Measurements from ENCODE around the gene ADGRV1.
"Not testable (repeated sequence)": the region's sequence is repeated elsewhere in the genome, so short reads cannot be mapped to it uniquely, and the experiment has no call there.

ADGRV1 gene

DNA sequence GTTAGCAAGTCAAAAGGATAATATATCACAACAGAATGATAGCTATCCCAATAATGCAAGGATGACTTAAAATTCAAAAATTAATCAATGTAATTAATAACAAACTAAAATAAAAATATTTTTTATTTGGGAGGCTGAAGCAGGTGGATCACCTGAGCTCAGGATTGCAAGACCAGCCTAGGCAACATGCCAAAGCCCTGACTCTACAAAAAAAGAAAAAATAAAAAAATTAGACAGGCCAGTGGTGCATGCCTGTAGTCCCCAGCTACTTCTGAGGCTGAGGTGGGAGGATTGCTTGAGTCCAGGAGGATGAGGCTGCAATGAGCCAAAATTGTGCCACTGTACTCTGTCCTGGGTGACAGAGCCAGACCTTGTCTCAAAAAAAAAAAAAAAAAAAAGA lies 399.3 kb downstream of the ADGRV1 start:
- no peak for DNase-seq

- no peak for DNase-seq
Observed at GRCh38 chr5:90959262-90959661, 400.7 kb downstream of the ADGRV1 start.

- DNase-seq: no peak
Observed at GRCh38 chr5:90962481-90962880, 403.9 kb downstream of the ADGRV1 start.

GRCh38 chr5:90965110-90965685 lies 406.6 kb downstream of the ADGRV1 start:
- no peak for DNase-seq

- no peak for DNase-seq
Observed at GRCh38 chr5:90967443-90967842, 408.8 kb downstream of the ADGRV1 start.

DNA sequence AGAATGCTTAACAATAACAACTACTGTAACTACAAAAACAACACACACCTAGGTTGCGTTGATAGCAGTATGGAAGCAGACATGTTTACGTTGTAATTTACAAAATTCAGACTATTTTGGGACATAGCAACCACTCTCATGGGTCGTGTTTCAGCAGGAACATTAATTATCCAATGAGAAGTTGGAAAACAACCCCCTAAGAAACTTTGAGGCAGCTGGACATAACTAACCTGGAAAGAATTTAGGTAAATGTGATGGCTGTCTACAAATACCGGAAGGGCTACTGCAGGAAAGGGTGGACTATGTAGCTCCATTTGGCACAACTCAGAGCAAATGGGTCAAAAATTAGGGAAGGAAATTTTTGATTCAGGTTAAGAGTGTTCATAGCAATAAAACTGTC lies 409.3 kb downstream of the ADGRV1 start:
- DNase-seq: no peak

GRCh38 chr5:90968319-90968718 lies 409.7 kb downstream of the ADGRV1 start:
- DNase-seq: no peak

DNA sequence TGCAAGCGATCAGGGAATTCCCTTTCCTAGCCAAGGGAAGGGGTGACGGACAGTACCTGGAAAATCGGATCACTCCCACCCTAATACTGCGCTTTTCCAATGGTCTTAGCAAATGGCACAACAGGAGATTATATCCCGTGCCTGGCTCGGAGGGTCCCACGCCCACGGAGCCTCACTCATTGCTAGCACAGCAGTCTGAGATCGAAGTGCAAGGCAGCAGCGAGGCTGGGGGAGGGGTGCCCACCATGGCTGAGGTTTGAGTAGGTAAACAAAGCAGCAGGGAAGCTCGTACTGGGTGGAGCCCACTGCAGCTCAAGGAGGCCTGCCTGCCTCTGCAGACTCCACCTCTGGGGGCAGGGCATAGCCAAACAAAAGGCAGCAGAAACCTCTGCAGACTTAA lies 411.3 kb downstream of the ADGRV1 start:
- not testable (repeated sequence) for DNase-seq

DNA sequence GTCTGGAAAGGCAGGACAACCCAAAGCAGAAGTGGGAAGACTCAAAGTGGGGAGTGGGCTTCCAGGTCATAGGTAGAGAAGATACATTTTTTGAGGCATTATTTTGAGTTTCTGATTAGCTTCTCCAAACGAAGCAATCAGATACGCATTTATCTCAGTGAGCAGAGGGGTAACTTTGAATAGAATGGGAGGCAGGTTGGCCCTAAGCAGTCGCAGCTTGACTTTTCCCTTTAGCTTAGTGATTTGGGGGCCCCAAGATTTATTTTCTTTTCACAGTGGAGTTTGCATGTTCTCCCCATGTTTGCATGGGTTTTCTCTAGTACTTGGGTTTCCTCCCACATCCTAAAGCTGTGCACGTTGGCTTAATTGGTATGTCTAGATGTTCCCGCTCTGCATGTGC lies 422.6 kb downstream of the ADGRV1 start:
- DNase-seq: no peak

DNA sequence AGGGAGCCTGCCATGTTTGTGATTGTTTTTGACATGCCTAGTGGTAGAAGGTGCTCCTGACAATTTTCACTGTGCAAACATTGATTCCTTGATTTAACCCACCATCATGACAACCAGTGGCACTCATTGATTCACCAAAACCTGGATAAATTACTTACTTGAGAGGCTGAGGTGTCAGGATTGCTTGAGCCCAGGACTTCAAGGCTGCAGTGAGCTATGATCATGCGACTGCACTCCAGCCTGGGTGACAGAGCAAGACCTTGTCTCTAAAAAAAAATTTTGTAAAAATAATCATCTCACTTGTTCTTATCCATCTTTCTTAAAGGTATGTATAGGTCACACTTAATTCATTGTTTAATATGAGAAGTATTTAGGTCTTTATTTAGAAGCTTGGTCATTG lies 423.2 kb downstream of the ADGRV1 start:
- DNase-seq: no peak

DNA sequence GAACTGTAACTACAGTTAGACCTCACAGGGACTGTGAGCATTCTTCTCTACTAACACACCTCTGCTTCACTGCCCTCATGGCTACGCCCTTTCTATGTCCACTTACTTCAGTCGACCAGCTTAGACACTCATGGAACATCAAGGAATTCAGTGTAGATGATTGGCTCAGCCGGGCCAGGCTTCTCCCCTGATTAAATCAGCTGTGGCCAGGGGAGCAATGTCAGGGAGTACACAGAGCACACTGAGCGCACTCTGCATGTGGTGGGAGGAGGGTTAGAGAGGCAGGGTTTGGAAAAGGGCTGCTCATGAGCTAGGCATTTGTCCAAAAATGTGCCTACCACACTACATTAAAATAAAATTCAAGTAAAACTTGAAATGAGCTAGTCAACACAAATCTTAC lies 424.0 kb downstream of the ADGRV1 start:
- DNase-seq: no peak

- no peak for DNase-seq
Observed at GRCh38 chr5:90983148-90983547, 424.6 kb downstream of the ADGRV1 start.

DNA sequence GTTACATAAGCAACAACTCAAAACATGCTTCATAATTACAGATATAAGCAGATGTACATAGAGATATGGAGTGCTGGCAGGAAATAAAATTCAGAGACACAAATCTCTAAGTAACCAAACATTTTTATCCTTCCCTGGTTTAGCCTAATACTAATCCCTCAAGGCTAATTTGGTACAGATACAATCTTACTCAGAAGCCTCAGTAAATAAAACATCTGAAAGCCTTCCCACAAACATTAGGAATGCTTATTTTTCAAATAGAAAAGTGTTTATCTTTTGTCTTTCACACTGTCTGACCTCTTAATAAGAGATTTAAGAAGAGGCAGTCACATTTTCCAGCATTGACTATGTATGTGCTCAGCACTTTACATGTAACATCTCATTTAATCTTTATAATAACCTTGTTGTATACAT lies 425.1 kb downstream of the ADGRV1 start:
- no peak for DNase-seq

DNA sequence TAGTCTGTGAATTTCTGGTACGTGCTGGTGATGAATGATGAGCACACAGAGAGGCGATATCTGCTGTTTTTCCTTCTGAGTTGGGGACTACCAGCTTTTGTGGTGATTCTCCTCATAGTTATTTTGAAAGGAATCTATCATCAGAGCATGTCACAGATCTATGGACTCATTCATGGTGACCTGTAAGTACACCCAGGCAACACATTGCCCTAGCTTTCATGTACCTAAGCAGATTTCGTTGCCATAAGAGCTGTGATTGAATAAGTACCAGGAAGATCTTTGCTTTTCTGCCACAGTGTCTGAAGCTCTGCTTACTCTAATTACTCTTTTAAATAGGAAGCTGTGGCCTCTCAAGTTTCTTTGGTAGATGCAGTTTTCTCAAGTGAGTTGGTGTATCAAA lies 426.7 kb downstream of the ADGRV1 start:
- DNase-seq: no peak

GRCh38 chr5:90987726-90988125 lies 429.1 kb downstream of the ADGRV1 start:
- DNase-seq: no peak

- no peak for DNase-seq
Observed at GRCh38 chr5:90991201-90991600, 432.6 kb downstream of the ADGRV1 start.

DNA sequence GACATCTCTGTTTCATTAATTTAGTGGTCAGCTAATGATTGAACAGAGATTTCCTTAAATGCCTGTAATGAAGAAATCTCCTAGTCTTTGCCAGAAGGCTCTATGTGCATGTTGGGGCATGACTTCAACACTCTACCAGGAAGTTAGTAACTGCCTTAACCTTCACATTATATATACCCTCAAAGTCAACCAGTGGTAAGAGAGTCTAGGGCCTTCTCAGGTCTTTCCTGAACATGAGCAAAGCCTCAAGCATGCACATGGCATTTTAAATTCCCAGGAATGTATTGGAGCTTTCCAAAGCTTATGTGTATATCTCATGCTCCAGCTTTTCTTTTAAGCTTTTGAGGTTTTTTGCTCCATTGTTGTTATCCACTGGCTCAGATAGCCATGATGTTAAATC lies 436.2 kb downstream of the ADGRV1 start:
- DNase-seq: no peak

DNA sequence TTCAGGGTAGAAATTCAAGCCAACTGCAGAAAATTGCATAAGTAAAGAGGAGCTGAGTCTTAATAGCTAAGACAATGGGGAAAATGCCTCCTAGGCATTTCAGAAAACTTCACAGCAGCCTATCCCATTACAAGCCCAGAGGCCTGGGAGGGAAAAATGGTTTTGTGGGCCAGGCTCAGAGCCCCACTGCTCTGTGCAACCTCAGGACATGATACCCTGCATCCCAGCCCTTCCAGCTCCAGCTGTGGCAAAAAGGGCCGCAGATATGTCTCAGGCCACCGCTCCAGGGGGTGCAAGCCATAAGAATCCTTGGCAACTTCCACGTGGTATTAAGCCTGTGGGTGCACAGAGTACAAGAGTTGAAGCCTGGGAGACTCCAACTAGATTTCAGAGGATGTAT lies 437.5 kb downstream of the ADGRV1 start:
- no peak for DNase-seq

DNA sequence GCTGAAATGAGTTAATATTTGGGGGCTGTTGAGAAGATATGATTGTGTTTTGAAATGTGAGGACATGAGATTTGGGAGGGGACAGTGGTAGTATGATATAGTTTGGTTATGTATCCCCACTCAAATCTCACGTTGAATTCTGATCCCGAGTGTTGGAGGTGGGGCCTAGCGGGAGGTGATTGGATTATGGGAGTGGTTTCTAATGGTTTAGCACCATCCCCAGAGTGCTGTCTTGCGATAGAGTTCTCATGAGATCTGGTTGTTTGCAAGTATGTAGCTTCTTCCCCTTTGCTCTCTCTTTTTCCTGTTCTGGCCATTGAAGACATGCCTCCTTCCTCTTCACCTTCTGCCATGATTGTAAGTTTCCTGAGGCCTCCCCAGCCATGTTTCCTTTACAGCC lies 438.5 kb downstream of the ADGRV1 start:
- DNase-seq: no peak

DNA sequence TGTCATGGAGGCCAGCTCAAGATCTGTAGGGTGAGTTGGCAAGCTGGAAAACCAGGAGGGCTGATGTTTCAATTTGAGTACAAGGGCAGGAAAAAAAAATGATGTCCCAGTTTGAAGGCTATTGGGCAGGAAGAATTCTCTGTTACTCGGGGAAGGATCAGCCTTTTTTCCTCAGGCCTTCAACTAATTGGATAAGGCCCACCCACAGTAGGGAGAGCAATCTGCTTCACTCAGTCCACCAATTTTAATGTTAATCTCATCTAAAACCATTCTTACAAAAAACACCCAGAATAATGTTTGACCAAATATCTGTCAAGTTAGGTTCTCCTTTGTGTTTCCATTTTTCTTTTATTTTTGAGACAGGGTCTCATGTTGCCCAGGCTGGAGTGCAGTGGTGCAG lies 442.1 kb downstream of the ADGRV1 start:
- DNase-seq: no peak

GRCh38 chr5:91006713-91007112 lies 448.1 kb downstream of the ADGRV1 start:
- DNase-seq: no peak

DNA sequence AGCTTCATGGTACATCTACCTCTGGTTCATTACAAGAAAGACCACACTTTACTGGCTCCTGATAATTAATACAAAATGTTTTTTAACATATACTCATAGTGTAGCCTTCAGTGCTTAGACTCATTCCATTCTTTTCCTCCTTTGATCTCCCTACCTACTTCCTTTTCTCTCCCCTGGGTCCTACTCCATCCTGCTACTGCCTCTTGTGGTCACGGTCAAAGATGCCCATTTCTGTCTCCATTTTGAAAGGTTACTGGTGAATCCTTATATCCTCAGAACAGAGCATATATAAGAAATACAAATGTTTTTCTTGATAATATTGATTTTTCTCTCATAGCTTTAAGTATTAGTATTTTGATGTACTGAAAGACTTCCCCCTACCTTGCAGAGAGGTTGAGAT lies 448.7 kb downstream of the ADGRV1 start:
- DNase-seq: no peak

GRCh38 chr5:91007780-91008402 lies 449.3 kb downstream of the ADGRV1 start:
- DNase-seq: no peak

- DNase-seq: no peak
Observed at GRCh38 chr5:91010090-91010489, 451.5 kb downstream of the ADGRV1 start.

DNA sequence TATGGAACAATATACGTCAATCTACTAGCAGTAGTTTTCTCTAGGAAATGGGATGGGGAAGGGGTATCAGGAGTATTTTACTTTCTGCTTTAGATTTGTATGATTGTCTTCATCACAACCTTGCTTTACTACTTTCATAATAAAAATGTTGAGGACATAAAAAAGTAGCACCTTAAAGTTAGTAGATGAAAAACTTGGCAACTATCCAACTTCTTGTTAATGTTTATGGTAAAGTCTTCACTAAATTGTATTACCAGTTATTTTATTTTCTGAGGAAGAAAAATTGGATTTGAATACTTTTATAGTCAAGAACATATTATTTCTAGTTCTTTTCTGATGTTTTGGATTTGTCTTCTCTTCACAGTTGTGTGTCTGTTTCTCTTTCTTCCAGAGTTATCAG lies 452.4 kb downstream of the ADGRV1 start:
- no peak for DNase-seq

Measured in midbrain (tissue), 1 donor.